Esophagus muscularis mucosa (tissue), 4 donors: ENCODE measurements around the gene KMT2B. TPM values are rescaled to one million over a fixed set of nuclear protein-coding genes. Genes with fewer than 3 reads are reported as not detected.
A peak's percentile ranks its signal among the peaks of the same experiment; 100 is the strongest.

Source experiments
- DNase-seq: peaks from one replicate; pipeline ENCODE4 v3.0.0-alpha.2; 2017; ENCODE audit errors: extremely low spot score
- H3K27ac ChIP-seq, 4 donors: fragments of 200-600 bp; sonication (generic); replicated peaks in 1 of 4; 1 replicate in 3 of 4; 2 replicates in 1 of 4; pipeline ENCODE4 v1.5.1; 2016 to 2019; ENCODE audit warnings: mild to moderate bottlenecking in 1 of 4
- H3K27me3 ChIP-seq, 4 donors: fragments of 200-600 bp; sonication (generic); one replicate each; pipeline versions ENCODE4 v1.5.1 to v1.6.0; 2016 to 2019
- H3K36me3 ChIP-seq, 4 donors: fragments of 200-600 bp; sonication (generic); one replicate each; pipeline ENCODE4 v1.5.1; 2016 to 2019
- H3K4me1 ChIP-seq, 4 donors: fragments of 200-600 bp; sonication (generic); one replicate each; pipeline ENCODE4 v1.5.1; 2016 to 2019
- H3K4me3 ChIP-seq, 4 donors: fragments of 200-600 bp; sonication (generic); 1 replicate in 2 of 4; 2 replicates in 2 of 4; pipeline ENCODE4 v1.5.1; 2016 to 2019; ENCODE audit warnings: mild to moderate bottlenecking in 4 of 4, moderate library complexity in 1 of 4
- H3K9me3 ChIP-seq, 4 donors: fragments of 200-600 bp; sonication (generic); 1 replicate in 3 of 4; 2 replicates in 1 of 4; pipeline ENCODE4 v1.5.1; 2016 to 2019
- EP300 ChIP-seq: sonication (generic); formaldehyde crosslinking; IDR thresholded peaks from one replicate; pipeline ENCODE4 v1.6.1; 2017; ENCODE audit warnings: antibody characterized with exemption
- POLR2A ChIP-seq: fragments of 450-650 bp; IDR thresholded peaks from one replicate; pipeline ENCODE4 v1.6.1; 2017; ENCODE audit warnings: antibody characterized with exemption, moderate library complexity, mild to moderate bottlenecking, low read depth
- POLR2AphosphoS5 ChIP-seq, 2 donors: sonication (generic); formaldehyde crosslinking; IDR thresholded peaks; one replicate each; pipeline ENCODE4 v1.6.1; 2017; ENCODE audit warnings: antibody characterized with exemption in 2 of 2
- WGBS: methylation state at CpG from one replicate; pipeline ENCODE4 v1.1.5; 2018; 5-methylcytosine and 5-hydroxymethylcytosine counted together
- intact Hi-C: fragments of 100-400 bp; cut with DNase I; formaldehyde crosslinking; loops from one replicate; pipeline ENCODE4 v1.15.1; 2023
- total RNA-seq, 4 donors: library from RNA; depleted of rRNA; stranded (reverse); fragments of >200 nt; gene quantifications; one replicate each; pipeline versions ENCODE4 v1.1.0 to v1.2.1, GENCODE V29; 2016
- TF ChIP-seq, protein P1 (sequence below), 3 experiments: fragments of 200-600 bp in 2 of 3; fragments of 450-650 bp in 1 of 3; sonication (generic) in 2 of 3; IDR thresholded peaks; one replicate each; pipeline ENCODE4 v1.5.1; 2017 to 2019; ENCODE audit warnings: antibody characterized with exemption in 3 of 3, mild to moderate bottlenecking in 2 of 3, moderate library complexity in 1 of 3

Gene KMT2B
- total RNA-seq, 4 donors from 2014 or later: 22.0 to 30.6 (median 24.2) TPM

DNA sequence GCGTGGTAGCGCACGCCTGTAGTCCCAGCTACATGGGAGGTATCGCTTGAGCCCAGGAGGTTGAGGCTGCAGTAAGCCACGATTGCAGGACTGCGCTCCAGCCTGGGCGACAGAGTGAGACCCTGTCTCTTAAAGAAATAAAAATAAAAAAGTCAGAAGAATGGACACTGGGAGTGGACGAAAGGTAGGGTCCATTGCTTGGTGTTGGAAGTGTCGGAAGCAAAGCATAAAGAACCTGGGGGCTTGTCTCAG is 57.2 kb downstream of the KMT2B start:
- no peak overlapping the region for H3K27ac ChIP-seq
- DNase-seq: no peak
- intact Hi-C loops: loop anchor here (10.0 kb wide), 1 partner anchor 110 kb away; no protein-coding TSS in a partner anchor
- WGBS: 8% methylated on average over 9 of the region's 9 CpGs
- H3K27me3 ChIP-seq: no peaks in the 10 kb centered on the region
- no peaks in the 10 kb centered on the region for H3K9me3 ChIP-seq
- peak overlapping the region; percentile 81 to 96 (median 90) for H3K4me3 ChIP-seq
- TF ChIP-seq, protein P1, sequence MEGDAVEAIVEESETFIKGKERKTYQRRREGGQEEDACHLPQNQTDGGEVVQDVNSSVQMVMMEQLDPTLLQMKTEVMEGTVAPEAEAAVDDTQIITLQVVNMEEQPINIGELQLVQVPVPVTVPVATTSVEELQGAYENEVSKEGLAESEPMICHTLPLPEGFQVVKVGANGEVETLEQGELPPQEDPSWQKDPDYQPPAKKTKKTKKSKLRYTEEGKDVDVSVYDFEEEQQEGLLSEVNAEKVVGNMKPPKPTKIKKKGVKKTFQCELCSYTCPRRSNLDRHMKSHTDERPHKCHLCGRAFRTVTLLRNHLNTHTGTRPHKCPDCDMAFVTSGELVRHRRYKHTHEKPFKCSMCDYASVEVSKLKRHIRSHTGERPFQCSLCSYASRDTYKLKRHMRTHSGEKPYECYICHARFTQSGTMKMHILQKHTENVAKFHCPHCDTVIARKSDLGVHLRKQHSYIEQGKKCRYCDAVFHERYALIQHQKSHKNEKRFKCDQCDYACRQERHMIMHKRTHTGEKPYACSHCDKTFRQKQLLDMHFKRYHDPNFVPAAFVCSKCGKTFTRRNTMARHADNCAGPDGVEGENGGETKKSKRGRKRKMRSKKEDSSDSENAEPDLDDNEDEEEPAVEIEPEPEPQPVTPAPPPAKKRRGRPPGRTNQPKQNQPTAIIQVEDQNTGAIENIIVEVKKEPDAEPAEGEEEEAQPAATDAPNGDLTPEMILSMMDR (IDR thresholded peaks at IDR 0.05): no peak
- TF ChIP-seq POLR2A (no peak), POLR2AphosphoS5 (IDR thresholded peaks at IDR 0.05) (no peak), EP300 (no peak)
- H3K36me3 ChIP-seq: peaks cover 0 to 20% (median 13%) of the 10 kb centered on the region in 4 donors
- peaks cover 14 to 28% (median 20%) of the 10 kb centered on the region in 4 donors for H3K4me1 ChIP-seq

DNA sequence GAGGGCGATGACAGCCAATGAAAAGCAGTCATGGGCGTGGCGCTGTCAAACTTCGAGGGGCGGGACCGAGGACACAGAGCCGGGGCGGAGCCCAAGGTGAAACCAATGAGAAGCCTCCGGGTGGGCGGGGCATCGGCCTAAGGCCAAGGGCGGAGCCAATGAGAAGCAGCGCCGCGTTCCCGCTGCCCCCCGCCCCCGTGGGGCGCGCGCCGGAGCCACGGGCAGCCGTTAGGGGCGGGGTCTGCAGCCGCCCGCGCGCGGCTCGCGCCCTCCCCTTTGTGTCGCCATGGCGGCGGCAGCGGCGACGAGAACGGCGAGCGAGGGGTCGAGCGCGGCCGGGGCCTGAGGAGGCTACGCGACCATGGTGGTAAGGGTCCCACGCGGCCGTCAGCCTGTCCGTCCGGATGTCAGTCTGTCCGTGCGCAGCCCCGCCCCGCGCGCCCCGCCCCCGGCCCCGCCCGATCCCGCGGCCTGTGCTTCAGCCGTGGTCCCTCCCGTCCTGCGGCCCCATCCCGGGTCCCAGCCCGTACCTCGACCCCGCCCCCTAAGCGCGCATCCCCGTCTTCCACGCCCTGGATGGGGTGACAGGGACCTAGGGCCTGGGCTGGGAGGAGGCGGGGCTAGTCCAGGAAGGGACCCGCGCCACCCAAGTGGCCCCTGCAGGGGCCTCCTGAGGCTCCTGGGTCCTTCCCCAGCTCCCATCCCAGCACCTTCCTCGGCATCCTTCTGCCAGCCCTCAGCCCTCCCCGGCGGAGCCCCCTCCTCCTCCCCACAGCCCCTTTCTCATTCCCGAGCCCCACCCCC is 57.7 kb downstream of the KMT2B start, which contains the start of gene ARHGAP33:
ARHGAP33 (plus strand) TSS at position 267 of the 804 bp plus-strand sequence; CDS start at position 362, 95 bp downstream.
- Histone ChIP-seq H3K9me3 (no peaks in the 10 kb centered on the region), H3K36me3 (peaks cover 0 to 26% (median 19%) of the 10 kb centered on the region in 4 donors), H3K27me3 (no peaks in the 10 kb centered on the region), H3K4me1 (peaks cover 14 to 28% (median 20%) of the 10 kb centered on the region in 4 donors), H3K4me3 (peak within 1 kb of the TSS; percentile 81 to 96 (median 90)), H3K27ac (peak within 1 kb of the TSS; percentile 52 to 70 (median 62))
- intact Hi-C loops: loop anchor here (10.0 kb wide), 1 partner anchor 109 kb away; no protein-coding TSS in a partner anchor
- 1% methylated on average over 21 of the region's 82 CpGs for WGBS
- TF ChIP-seq POLR2A (no peak), EP300 (no peak), POLR2AphosphoS5 (IDR thresholded peaks at IDR 0.05) (peak; percentile 33 to 34)
- peak; percentile 100 for DNase-seq

DNA sequence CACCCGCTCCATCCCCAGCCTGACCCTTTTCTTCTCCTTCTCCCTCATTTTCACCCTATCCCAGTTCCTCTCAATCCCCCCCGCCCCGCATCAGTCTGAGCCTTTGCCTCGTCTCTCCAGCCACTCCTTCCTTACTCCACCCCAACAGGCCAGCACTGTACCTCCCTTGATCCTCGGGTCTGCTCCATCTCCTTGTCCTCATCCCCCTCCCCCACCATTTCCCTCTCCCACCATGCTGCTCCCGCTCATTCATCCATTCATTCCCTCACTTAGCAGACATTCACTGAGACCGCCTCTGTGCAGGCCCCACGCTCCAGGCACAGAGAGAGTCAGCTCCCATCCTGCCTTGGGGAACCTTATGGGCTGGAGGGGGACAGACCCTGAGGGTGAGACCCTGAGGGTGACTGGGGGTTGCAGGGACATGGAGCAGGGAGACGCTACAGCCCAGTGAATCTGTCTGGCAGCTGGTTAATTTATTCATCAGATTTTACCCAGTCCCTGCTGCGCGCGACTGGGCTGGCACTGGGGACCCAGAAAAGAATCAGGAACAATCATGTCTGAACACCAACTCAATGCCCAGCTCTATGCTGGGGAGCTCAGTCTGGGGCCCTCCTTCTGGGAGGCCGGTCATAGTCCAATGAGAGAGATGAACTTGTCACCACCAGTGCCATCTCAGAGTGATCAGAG is 58.4 kb downstream of the KMT2B start:
- WGBS: 45% methylated on average over 12 of the region's 13 CpGs
- DNase-seq: no peak
- peaks cover 5 to 33% (median 25%) of the 10 kb centered on the region in 4 donors for H3K36me3 ChIP-seq
- TF ChIP-seq EP300 (no peak), POLR2AphosphoS5 (IDR thresholded peaks at IDR 0.05) (no peak), POLR2A (no peak)
- TF ChIP-seq, protein P1 (IDR thresholded peaks at IDR 0.05): no peak
- intact Hi-C loops: loop anchor here (10.0 kb wide), 1 partner anchor 109 kb away; no protein-coding TSS in a partner anchor
- H3K9me3 ChIP-seq: no peaks in the 10 kb centered on the region
- no peaks in the 10 kb centered on the region for H3K27me3 ChIP-seq
- peaks cover 14 to 28% (median 20%) of the 10 kb centered on the region in 4 donors for H3K4me1 ChIP-seq
- peak overlapping the region in 1 of 4 donors; percentile 61 for H3K27ac ChIP-seq
- H3K4me3 ChIP-seq: peak overlapping the region; percentile 81 to 96 (median 90)

DNA sequence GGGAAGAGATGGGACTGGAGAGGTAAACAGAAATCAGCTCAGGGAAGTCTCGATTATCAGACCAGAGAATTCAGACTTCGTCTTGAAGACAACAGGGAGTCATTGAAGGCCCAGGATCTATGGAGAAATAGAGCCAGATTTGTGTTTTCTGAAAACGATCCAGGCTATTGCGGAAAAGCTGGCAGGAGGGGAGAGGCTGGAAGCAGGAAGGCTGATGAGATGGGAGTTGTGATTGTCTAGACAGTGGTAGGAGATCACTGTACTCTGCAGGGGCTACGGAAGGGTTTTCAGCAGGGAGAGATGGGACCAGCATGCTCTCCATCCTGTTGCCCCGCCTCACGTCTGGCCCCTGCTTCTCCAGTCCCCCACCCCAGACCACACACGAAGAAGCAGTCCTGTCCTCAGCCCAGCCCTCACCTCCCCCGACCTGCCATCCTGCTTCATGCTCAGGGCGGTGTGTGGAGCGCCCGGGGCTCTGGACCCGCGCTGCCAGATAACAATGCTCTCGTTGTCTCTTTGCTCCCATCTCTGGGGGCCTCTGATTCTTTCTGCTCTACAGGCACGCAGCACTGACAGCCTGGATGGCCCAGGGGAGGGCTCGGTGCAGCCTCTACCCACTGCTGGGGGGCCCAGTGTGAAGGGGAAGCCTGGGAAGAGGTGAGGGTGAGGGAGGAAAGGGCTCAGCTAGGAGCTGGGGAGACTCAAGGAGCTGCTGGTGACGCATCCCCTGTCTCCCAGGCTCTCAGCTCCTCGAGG is 59.5 kb downstream of the KMT2B start:
- H3K4me1 ChIP-seq: peaks cover 14 to 28% (median 20%) of the 10 kb centered on the region in 4 donors
- DNase-seq: no peak
- intact Hi-C loops: loop anchor here (10.0 kb wide), 1 partner anchor 108 kb away; no protein-coding TSS in a partner anchor
- H3K27ac ChIP-seq: no peak overlapping the region
- peaks cover 6 to 43% (median 33%) of the 10 kb centered on the region in 4 donors for H3K36me3 ChIP-seq
- no peaks in the 10 kb centered on the region for H3K9me3 ChIP-seq
- no peak for TF ChIP-seq POLR2AphosphoS5 (IDR thresholded peaks at IDR 0.05)
- TF ChIP-seq, protein P1 (IDR thresholded peaks at IDR 0.05): no peak
- TF ChIP-seq EP300: no peak
- no peak for TF ChIP-seq POLR2A
- 75% methylated on average over 17 of the region's 19 CpGs for WGBS
- no peaks in the 10 kb centered on the region for H3K27me3 ChIP-seq
- H3K4me3 ChIP-seq: no peak overlapping the region
